ENCODE results near the gene TBC1D4. TPM values are rescaled to one million over a fixed set of nuclear protein-coding genes. Genes with fewer than 3 reads are reported as not detected.
A peak's percentile ranks its signal among the peaks of the same experiment; 100 is the strongest.

Gene TBC1D4
- polyA plus RNA-seq, 1 experiment = 16.4 TPM

DNA sequence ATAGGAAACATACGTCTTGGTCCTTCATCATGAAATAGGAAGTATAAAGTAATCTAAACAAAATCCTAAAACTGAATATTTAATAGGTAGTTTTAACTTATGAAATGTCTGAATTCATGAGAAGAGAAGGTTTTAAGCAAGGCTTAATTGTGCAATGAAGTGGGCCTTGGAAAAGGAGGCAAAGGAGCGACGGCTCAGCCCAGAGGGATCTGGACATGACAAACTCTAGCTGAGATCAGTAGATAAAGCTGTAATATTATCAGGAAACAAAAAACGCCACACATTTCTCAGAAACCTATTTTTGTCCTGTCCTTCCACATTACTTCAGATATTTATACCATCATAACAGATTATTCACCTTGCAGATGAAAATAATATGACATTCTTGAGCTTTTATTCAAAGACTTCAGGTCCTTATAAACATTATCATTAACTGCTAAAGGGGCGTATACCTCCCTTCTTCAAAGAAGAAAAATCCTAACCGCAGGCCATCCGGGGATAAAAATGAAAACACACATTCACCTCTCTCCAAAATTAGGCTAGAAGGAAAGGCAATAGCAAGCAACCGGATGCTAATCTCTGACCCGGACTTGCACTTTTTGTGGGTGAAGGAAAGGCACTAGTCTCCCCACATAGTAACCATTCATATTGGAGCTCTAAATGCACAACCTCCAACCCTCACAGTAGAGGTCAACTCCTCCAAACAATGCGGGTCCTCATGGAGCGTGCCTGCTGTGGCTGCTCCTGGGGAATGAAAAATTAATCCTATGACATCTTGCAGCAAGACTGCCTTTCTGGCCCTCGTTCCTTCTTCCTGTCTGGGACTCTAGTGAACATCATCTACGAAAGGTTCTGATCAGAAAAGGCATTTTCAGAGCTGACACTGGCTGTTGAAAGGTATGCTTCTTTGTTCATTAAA lies 108.8 kb downstream of the TBC1D4 start:
- ChIA-PET POLR2A (no interaction called here), CTCF (interaction anchor here (0.7 to 3.5 kb wide), 18 partner anchors 9 to 323 kb away, joined by 3 to 33 read pairs (median 4); partner anchors contain the start of genes COMMD6, TBC1D4 and UCHL3)
- Histone ChIP-seq H3K36me3 (ENCODE audit: control insufficient read depth, insufficient read depth, low read length) (no peaks in the 10 kb centered on the region), H3K27me3 (ENCODE audit: control insufficient read depth, insufficient read depth, low read length) (no peaks in the 10 kb centered on the region), H3K4me3 (ENCODE audit: low read depth, low read length) (no peak overlapping the region)
- DNase-seq (ENCODE audit: low read depth) = no peak
- TF ChIP-seq CTCF (IDR thresholded peaks at IDR 0.05; ENCODE audit: insufficient read depth, low read depth, low read length) = no peak

GRCh38 chr13:75372517-75372916 lies 109.5 kb downstream of the TBC1D4 start:
- H3K27me3 ChIP-seq (ENCODE audit: control insufficient read depth, insufficient read depth, low read length) = no peaks in the 10 kb centered on the region

GRCh38 chr13:75371203-75371602 lies 110.8 kb downstream of the TBC1D4 start:
- no peak for TF ChIP-seq CTCF (IDR thresholded peaks at IDR 0.05; ENCODE audit: insufficient read depth, low read depth, low read length)
- POLR2A ChIA-PET = no interaction called here
- Histone ChIP-seq H3K27me3 (ENCODE audit: control insufficient read depth, insufficient read depth, low read length) (no peaks in the 10 kb centered on the region), H3K36me3 (ENCODE audit: control insufficient read depth, insufficient read depth, low read length) (no peaks in the 10 kb centered on the region), H3K4me3 (ENCODE audit: low read depth, low read length) (no peak overlapping the region)
- DNase-seq (ENCODE audit: low read depth) = no peak
- CTCF ChIA-PET = interaction anchor here (1.2 to 3.5 kb wide), 4 partner anchors 85 to 112 kb away, joined by 3 to 33 read pairs (median 6); partner anchors contain the start of gene TBC1D4

More at GRCh38 chr13:75372517-75372916, 109.5 kb downstream of the TBC1D4 start:
- peak; percentile 69 for TF ChIP-seq CTCF (IDR thresholded peaks at IDR 0.05; ENCODE audit: insufficient read depth, low read depth, low read length)
- ChIA-PET CTCF (interaction anchor here (0.7 to 3.5 kb wide), 20 partner anchors 9 to 323 kb away, joined by 3 to 33 read pairs (median 4); partner anchors contain the start of genes COMMD6, TBC1D4 and UCHL3), POLR2A (no interaction called here)
- DNase-seq (ENCODE audit: low read depth) = no peak
- no peaks in the 10 kb centered on the region for H3K36me3 ChIP-seq (ENCODE audit: control insufficient read depth, insufficient read depth, low read length)
- H3K4me3 ChIP-seq (ENCODE audit: low read depth, low read length) = no peak overlapping the region

- no peaks in the 10 kb centered on the region for H3K36me3 ChIP-seq (ENCODE audit: control insufficient read depth, insufficient read depth, low read length)
- CTCF ChIA-PET = interaction anchor here (3.5 kb wide), 1 partner anchor 112 kb away, joined by 33 read pairs; the partner anchor contains the start of gene TBC1D4
- TF ChIP-seq CTCF (IDR thresholded peaks at IDR 0.05; ENCODE audit: insufficient read depth, low read depth, low read length) = no peak
- POLR2A ChIA-PET = no interaction called here
- no peaks in the 10 kb centered on the region for H3K27me3 ChIP-seq (ENCODE audit: control insufficient read depth, insufficient read depth, low read length)
- no peak for DNase-seq (ENCODE audit: low read depth)
- no peak overlapping the region for H3K4me3 ChIP-seq (ENCODE audit: low read depth, low read length)
Measured at GRCh38 chr13:75370774-75371173, 111.2 kb downstream of the TBC1D4 start.

GRCh38 chr13:75369981-75370380 lies 112.0 kb downstream of the TBC1D4 start:
- DNase-seq (ENCODE audit: low read depth) = no peak
- Histone ChIP-seq H3K36me3 (ENCODE audit: control insufficient read depth, insufficient read depth, low read length) (no peaks in the 10 kb centered on the region), H3K27me3 (ENCODE audit: control insufficient read depth, insufficient read depth, low read length) (no peaks in the 10 kb centered on the region), H3K4me3 (ENCODE audit: low read depth, low read length) (no peak overlapping the region)
- ChIA-PET CTCF (interaction anchor here (0.9 kb wide), 1 partner anchor 112 kb away, joined by 5 read pairs; the partner anchor contains the start of gene TBC1D4), POLR2A (no interaction called here)
- no peak for TF ChIP-seq CTCF (IDR thresholded peaks at IDR 0.05; ENCODE audit: insufficient read depth, low read depth, low read length)

Measured in BJ (cell line).